IMR-90 (cell line): Measurements from ENCODE around the gene MAP3K13. TPM values are rescaled to one million over a fixed set of nuclear protein-coding genes. Genes with fewer than 3 reads are reported as not detected.
"Not testable (repeated sequence)": the region's sequence is repeated elsewhere in the genome, so short reads cannot be mapped to it uniquely, and the experiment has no call there.

Source experiments
- ATAC-seq: fragments of 200-7000 bp; cut with Tn5 transposase; 2 replicates; pipeline ENCODE4 v1.9.1; 2020; ENCODE audit warnings: low read depth, mild to moderate bottlenecking, moderate library complexity
- BruUV-seq: library from RNA; stranded (reverse); fragments of 400-500 nt; replicated peaks from 2 replicates; lab custom pipeline; 2021; lab: Mats Ljungman, UMichigan
- CTCF ChIA-PET: fragments of 300-600 bp; formaldehyde crosslinking; extraction: SDS; loops from one replicate; lab custom pipeline; 2021; ENCODE audit warnings: antibody characterized with exemption; lab: Yijun Ruan, JAX
- POLR2A ChIA-PET: fragments of 300-600 bp; sonication (Branson Sonifier 250); formaldehyde crosslinking; loops from one replicate; lab custom pipeline; 2022; ENCODE audit warnings: antibody characterized with exemption; ENCODE audit not compliant: unreplicated experiment; lab: Charles Lee
- DNase-seq: peaks from one replicate; pipeline ENCODE4 v3.0.0; 2013
- H2AFZ ChIP-seq: replicated peaks from 2 replicates; pipeline ENCODE3; 2013; ENCODE audit warnings: low read length, mild to moderate bottlenecking; ENCODE audit not compliant: poor library complexity
- H2AK5ac ChIP-seq: 2 replicates; pipeline ENCODE4 v1.6.1; 2013; ENCODE audit warnings: low read depth, low read length, inconsistent platforms
- H2AK9ac ChIP-seq: replicated peaks from 2 replicates; pipeline ENCODE3; 2013; ENCODE audit warnings: mild to moderate bottlenecking, low read depth, low read length, moderate library complexity; ENCODE audit not compliant: poor library complexity
- H2BK120ac ChIP-seq: 2 replicates; pipeline ENCODE4 v1.6.1; 2013; ENCODE audit warnings: low read depth, low read length, inconsistent platforms
- H2BK15ac ChIP-seq: 3 replicates; pipeline ENCODE4 v1.6.1; 2013; ENCODE audit warnings: low read depth, low read length, inconsistent platforms
- H2BK20ac ChIP-seq: 2 replicates; pipeline ENCODE4 v1.6.1; 2013; ENCODE audit warnings: low read depth, mild to moderate bottlenecking, inconsistent platforms, low read length, moderate library complexity
- H2BK5ac ChIP-seq: 2 replicates; pipeline ENCODE4 v1.6.1; 2013; ENCODE audit warnings: mild to moderate bottlenecking, low read depth, low read length, inconsistent platforms; ENCODE audit not compliant: poor library complexity, severe bottlenecking
- H3K14ac ChIP-seq: replicated peaks from 2 replicates; pipeline ENCODE4 v1.6.1; 2013; ENCODE audit warnings: low read depth, low read length, inconsistent platforms
- H3K18ac ChIP-seq: 2 replicates; pipeline ENCODE4 v1.6.1; 2013; ENCODE audit warnings: low read depth, low read length, control low read depth
- H3K23ac ChIP-seq: 2 replicates; pipeline ENCODE4 v1.6.1; 2013; ENCODE audit warnings: low read depth, low read length, inconsistent platforms
- H3K27ac ChIP-seq: 2 replicates; pipeline ENCODE4 v1.5.1; 2013; ENCODE audit warnings: mild to moderate bottlenecking, control low read depth, low read length; ENCODE audit not compliant: insufficient read depth
- H3K27me3 ChIP-seq: 2 replicates; pipeline ENCODE4 v1.6.1; 2013; ENCODE audit warnings: low read length; ENCODE audit not compliant: control insufficient read depth, insufficient read depth
- H3K36me3 ChIP-seq: 2 replicates; pipeline ENCODE4 v1.6.1; 2013; ENCODE audit warnings: low read length, mixed read lengths; ENCODE audit not compliant: control insufficient read depth, insufficient read depth
- H3K4ac ChIP-seq: 2 replicates; pipeline ENCODE4 v1.6.1; 2013; ENCODE audit warnings: low read depth, low read length, inconsistent platforms
- H3K4me1 ChIP-seq: 2 replicates; pipeline ENCODE4 v1.6.1; 2013; ENCODE audit warnings: low read length, mixed read lengths; ENCODE audit not compliant: control insufficient read depth, insufficient read depth
- H3K4me2 ChIP-seq: 2 replicates; pipeline ENCODE4 v1.6.1; 2013; ENCODE audit warnings: low read depth, mild to moderate bottlenecking, control low read depth, low read length, moderate library complexity
- H3K4me3 ChIP-seq: 2 replicates; pipeline ENCODE4 v1.5.1; 2013; ENCODE audit warnings: low read depth, mild to moderate bottlenecking, control low read depth, low read length, moderate library complexity; ENCODE audit not compliant: insufficient read depth
- H3K56ac ChIP-seq: 2 replicates; pipeline ENCODE4 v1.6.1; 2013; ENCODE audit warnings: low read length, inconsistent platforms; ENCODE audit not compliant: insufficient read depth; ENCODE audit errors: extremely low read depth
- H3K79me1 ChIP-seq, 2 experiments: 2 replicates each; pipeline ENCODE4 v1.6.1; 2013; ENCODE audit warnings: low read length in 2 of 2, inconsistent platforms in 1 of 2, low read depth in 1 of 2
- H3K9ac ChIP-seq: 2 replicates; pipeline ENCODE4 v1.6.1; 2013; ENCODE audit warnings: low read depth, low read length, control low read depth
- H3K9me1 ChIP-seq: 2 replicates; pipeline ENCODE4 v1.6.1; 2013; ENCODE audit warnings: low read length, inconsistent platforms; ENCODE audit not compliant: insufficient read depth
- H3K9me3 ChIP-seq: 2 replicates; pipeline ENCODE4 v1.6.1; 2013; ENCODE audit warnings: low read length; ENCODE audit not compliant: control insufficient read depth, insufficient read depth
- H4K20me1 ChIP-seq: 2 replicates; pipeline ENCODE4 v1.6.1; 2013; ENCODE audit warnings: low read length, inconsistent platforms; ENCODE audit not compliant: insufficient read depth
- H4K5ac ChIP-seq: 2 replicates; pipeline ENCODE4 v1.6.1; 2013; ENCODE audit warnings: mild to moderate bottlenecking, low read depth, low read length, control low read depth
- H4K8ac ChIP-seq, 2 experiments: 2 replicates each; pipeline ENCODE4 v1.6.1; 2013; ENCODE audit warnings: low read depth in 2 of 2, low read length in 2 of 2, control low read depth in 1 of 2, inconsistent platforms in 1 of 2
- H4K91ac ChIP-seq: 2 replicates; pipeline ENCODE4 v1.6.1; 2013; ENCODE audit warnings: low read depth, low read length, inconsistent platforms; ENCODE audit not compliant: insufficient read depth
- CHD1 ChIP-seq: IDR thresholded peaks from 2 replicates; pipeline ENCODE4 v1.6.1; 2012; ENCODE audit warnings: low read depth, low read length, improper control_type of control experiment
- SMC3 ChIP-seq: fragments of 150-350 bp; IDR thresholded peaks from 2 replicates; pipeline ENCODE4 v1.6.1; 2016; ENCODE audit warnings: low read depth, mild to moderate bottlenecking, antibody characterized with exemption, low read length, moderate library complexity
- WGBS, 2 experiments: methylation state at CpG; one replicate each; pipeline versions ENCODE4 v1.1.5 to v1.1.7; 2013; ENCODE audit warnings: missing lambda C conversion rate in 2 of 2; ENCODE audit not compliant: insufficient read length in 1 of 2; ENCODE audit errors: extremely low coverage in 2 of 2; 5-methylcytosine and 5-hydroxymethylcytosine counted together
- dilution Hi-C: fragments of 300-500 bp; cut with HindIII; formaldehyde crosslinking; loops from one replicate; pipeline ENCODE4 v1.14.3; 2018; ENCODE audit warnings: low sequenced_read_pairs; ENCODE audit not compliant: unreplicated experiment
- in situ Hi-C: fragments of 300-500 bp; cut with MboI; formaldehyde crosslinking; loops from 3 replicates; pipeline ENCODE4 v1.14.3; 2019; ENCODE audit warnings: low sequenced_read_pairs, inconsistent platforms, mixed read lengths
- intact Hi-C: fragments of 100-400 bp; cut with micrococcal nuclease; formaldehyde crosslinking; loops from 2 replicates; pipeline ENCODE4 v1.10.0; 2022
- polyA plus RNA-seq, 3 experiments: library from polyadenylated mRNA; depleted of rRNA; stranded (reverse); fragments of >200 nt; gene quantifications; 2 replicates each; pipeline ENCODE4 v1.2.3, GENCODE V29; 2012; ENCODE audit warnings: low replicate concordance in 1 of 3
- total RNA-seq: library from RNA; depleted of rRNA; stranded (reverse); fragments of >200 nt; gene quantifications from 2 replicates; pipeline ENCODE4 v1.2.3, GENCODE V29; 2012

MAP3K13 gene
- total and polyA plus RNA-seq, 2 of the 4 experiments (the other 2 are of a cell fraction), result 9.9 to 17.6 TPM

GRCh38 chr3:185382154-185382553 is 19.2 kb downstream of the MAP3K13 start:
- WGBS, 2 experiments, result no CpG with 5 or more reads among the region's 1 CpG
- Histone ChIP-seq H3K4me3 (no peak overlapping the region), H2AK5ac (no peak overlapping the region), H3K79me1 (no peaks in the 10 kb centered on the region), H2BK5ac (no peak overlapping the region), H3K18ac (no peak overlapping the region), H3K56ac (no peak overlapping the region), H4K8ac (no peak overlapping the region), H3K27me3 (no peaks in the 10 kb centered on the region), H3K14ac (no peak overlapping the region), H3K23ac (no peak overlapping the region), H3K4ac (no peak overlapping the region), H2BK15ac (no peak overlapping the region), H3K4me1 (no peaks in the 10 kb centered on the region), H3K9me1 (no peaks in the 10 kb centered on the region), H2AK9ac (no peak overlapping the region), H3K9ac (no peak overlapping the region), H3K36me3 (no peaks in the 10 kb centered on the region), H2BK120ac (no peak overlapping the region), H4K91ac (no peak overlapping the region), H4K20me1 (no peaks in the 10 kb centered on the region), H2AFZ (no peak overlapping the region), H3K27ac (no peak overlapping the region), H4K5ac (no peak overlapping the region), H3K9me3 (no peaks in the 10 kb centered on the region), H3K4me2 (no peak overlapping the region), H2BK20ac (no peak overlapping the region)
- TF ChIP-seq SMC3, result no peak
- no peak for TF ChIP-seq CHD1
- intact Hi-C loops, result no loop called here
- dilution Hi-C loops, result no loop called here
- no TSS peak for BruUV-seq
- no peak for ATAC-seq
- DNase-seq, result no peak
- ChIA-PET POLR2A (no interaction called here), CTCF (no interaction called here)
- in situ Hi-C loops, result no loop called here

GRCh38 chr3:185386515-185386914 is 23.6 kb downstream of the MAP3K13 start:
- BruUV-seq, H3K56ac ChIP-seq, H2AFZ ChIP-seq, H4K5ac ChIP-seq, H2BK20ac ChIP-seq, H4K20me1 ChIP-seq, H2BK15ac ChIP-seq, H3K4me1 ChIP-seq, H3K27me3 ChIP-seq, H3K9me3 ChIP-seq, H3K27ac ChIP-seq, H4K8ac ChIP-seq, H3K4me2 ChIP-seq, H3K36me3 ChIP-seq, H3K18ac ChIP-seq, H2AK5ac ChIP-seq, H3K9ac ChIP-seq, POLR2A ChIA-PET, H3K79me1 ChIP-seq, H3K4ac ChIP-seq, H3K23ac ChIP-seq, intact Hi-C loops, H3K9me1 ChIP-seq, H2AK9ac ChIP-seq, DNase-seq, dilution Hi-C loops, H4K91ac ChIP-seq, ATAC-seq, H3K14ac ChIP-seq, H2BK5ac ChIP-seq, H2BK120ac ChIP-seq, in situ Hi-C loops, H3K4me3 ChIP-seq: not testable (repeated sequence)
- CTCF ChIA-PET, result interaction anchor here (0.6 kb wide), 1 partner anchor 249 kb away, joined by 3 read pairs; no protein-coding TSS in a partner anchor
- no CpG with 5 or more reads among the region's 3 CpGs for WGBS, 2 experiments
